ENCODE results near the gene SH3BP5L. TPM values are rescaled to one million over a fixed set of nuclear protein-coding genes. Genes with fewer than 3 reads are reported as not detected.

The SH3BP5L gene
- total RNA-seq, 1 donor from 2014 or later: 30.8 TPM

DNA sequence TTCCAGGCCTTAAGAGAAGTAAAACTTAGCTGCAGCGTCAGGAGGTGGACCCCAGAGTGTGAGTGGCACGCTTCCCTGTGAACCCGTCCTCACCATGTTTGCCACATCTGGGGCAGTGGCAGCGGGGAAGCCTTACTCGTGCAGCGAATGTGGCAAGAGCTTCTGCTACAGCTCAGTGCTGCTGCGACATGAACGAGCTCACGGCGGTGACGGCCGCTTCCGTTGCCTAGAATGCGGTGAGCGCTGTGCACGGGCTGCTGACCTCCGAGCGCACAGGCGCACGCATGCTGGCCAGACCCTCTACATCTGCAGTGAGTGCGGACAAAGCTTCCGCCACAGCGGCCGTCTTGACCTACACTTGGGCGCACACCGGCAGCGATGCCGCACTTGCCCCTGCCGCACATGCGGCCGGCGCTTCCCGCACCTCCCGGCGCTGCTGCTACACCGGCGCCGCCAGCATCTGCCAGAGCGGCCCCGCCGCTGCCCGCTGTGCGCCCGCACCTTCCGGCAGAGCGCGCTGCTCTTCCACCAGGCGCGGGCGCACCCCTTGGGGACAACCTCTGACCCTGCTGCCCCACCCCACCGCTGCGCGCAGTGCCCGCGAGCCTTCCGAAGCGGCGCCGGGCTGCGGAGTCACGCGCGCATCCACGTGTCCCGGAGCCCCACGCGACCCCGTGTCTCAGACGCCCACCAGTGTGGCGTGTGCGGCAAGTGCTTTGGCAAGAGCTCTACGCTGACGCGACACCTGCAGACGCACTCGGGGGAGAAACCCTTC, 21.7 kb upstream of the SH3BP5L start:
- Mint-ChIP-seq H3K9me3 (ENCODE audit: low read depth) (no peaks in the 10 kb centered on the region), H3K4me3 (ENCODE audit: unreplicated experiment) (no peak overlapping the region), H3K36me3 (ENCODE audit: low read depth) (peaks cover 13% of the 10 kb centered on the region), H3K27ac (ENCODE audit: unreplicated experiment) (no peak overlapping the region), H3K27me3 (ENCODE audit: low read depth) (no peaks in the 10 kb centered on the region), H3K4me1 (ENCODE audit: low read depth) (no peaks in the 10 kb centered on the region)
- DNase-seq (ENCODE audit: low spot score): no peak
- TF ChIP-seq, protein P1, sequence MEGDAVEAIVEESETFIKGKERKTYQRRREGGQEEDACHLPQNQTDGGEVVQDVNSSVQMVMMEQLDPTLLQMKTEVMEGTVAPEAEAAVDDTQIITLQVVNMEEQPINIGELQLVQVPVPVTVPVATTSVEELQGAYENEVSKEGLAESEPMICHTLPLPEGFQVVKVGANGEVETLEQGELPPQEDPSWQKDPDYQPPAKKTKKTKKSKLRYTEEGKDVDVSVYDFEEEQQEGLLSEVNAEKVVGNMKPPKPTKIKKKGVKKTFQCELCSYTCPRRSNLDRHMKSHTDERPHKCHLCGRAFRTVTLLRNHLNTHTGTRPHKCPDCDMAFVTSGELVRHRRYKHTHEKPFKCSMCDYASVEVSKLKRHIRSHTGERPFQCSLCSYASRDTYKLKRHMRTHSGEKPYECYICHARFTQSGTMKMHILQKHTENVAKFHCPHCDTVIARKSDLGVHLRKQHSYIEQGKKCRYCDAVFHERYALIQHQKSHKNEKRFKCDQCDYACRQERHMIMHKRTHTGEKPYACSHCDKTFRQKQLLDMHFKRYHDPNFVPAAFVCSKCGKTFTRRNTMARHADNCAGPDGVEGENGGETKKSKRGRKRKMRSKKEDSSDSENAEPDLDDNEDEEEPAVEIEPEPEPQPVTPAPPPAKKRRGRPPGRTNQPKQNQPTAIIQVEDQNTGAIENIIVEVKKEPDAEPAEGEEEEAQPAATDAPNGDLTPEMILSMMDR (IDR thresholded peaks at IDR 0.05): no peak

DNA sequence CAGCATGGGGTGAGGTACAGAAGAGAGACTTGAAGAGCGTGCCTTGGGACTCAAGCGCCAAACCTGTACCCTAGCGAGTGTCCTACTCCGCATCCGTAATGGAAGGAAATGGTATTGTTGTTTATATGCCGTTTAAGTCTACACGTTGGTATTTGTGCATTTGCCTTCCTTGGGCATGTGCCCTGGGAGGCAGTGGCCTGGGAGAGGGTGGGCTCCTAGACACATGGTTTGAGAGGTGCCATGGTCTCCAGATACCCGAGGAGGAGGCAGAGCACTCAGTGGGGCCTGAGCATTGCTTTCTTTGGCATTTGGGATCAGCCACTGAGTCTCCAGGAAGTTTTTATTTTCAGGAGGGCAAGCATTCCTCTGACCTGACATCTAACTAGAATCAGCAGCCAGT, 18.8 kb upstream of the SH3BP5L start:
- DNase-seq (ENCODE audit: low spot score): no peak
- Mint-ChIP-seq H3K4me1 (ENCODE audit: low read depth) (peaks cover 20% of the 10 kb centered on the region), H3K4me3 (ENCODE audit: unreplicated experiment) (no peak overlapping the region), H3K27me3 (ENCODE audit: low read depth) (no peaks in the 10 kb centered on the region), H3K36me3 (ENCODE audit: low read depth) (peaks cover 13% of the 10 kb centered on the region), H3K27ac (ENCODE audit: unreplicated experiment) (no peak overlapping the region), H3K9me3 (ENCODE audit: low read depth) (no peaks in the 10 kb centered on the region)
- TF ChIP-seq, protein P1 (IDR thresholded peaks at IDR 0.05): no peak

DNA sequence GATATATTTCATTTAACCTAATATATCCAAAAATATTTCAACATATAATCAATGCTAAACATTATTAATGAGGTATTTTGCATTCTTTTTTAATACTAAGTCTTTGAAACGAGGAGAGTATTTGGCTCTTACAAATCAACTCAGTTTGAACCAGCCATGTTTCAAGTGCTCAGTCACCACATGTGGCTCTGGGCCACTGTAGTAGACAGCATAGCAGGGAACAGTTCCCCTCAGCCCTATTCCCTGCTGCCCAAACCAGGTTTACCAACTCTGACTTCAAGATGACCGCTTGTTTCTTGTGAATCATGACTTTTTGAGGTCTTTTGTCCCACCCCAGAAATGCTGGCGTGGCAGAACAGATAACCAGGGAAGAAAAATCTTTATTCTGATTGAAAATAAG, 18.0 kb upstream of the SH3BP5L start:
- Mint-ChIP-seq H3K4me1 (ENCODE audit: low read depth) (peaks cover 27% of the 10 kb centered on the region), H3K36me3 (ENCODE audit: low read depth) (peaks cover 9% of the 10 kb centered on the region), H3K9me3 (ENCODE audit: low read depth) (no peaks in the 10 kb centered on the region), H3K27ac (ENCODE audit: unreplicated experiment) (no peak overlapping the region), H3K4me3 (ENCODE audit: unreplicated experiment) (no peak overlapping the region), H3K27me3 (ENCODE audit: low read depth) (no peaks in the 10 kb centered on the region)
- DNase-seq (ENCODE audit: low spot score): no peak
- TF ChIP-seq, protein P1 (IDR thresholded peaks at IDR 0.05): no peak

- TF ChIP-seq, protein P1 (IDR thresholded peaks at IDR 0.05): no peak
- peaks cover 9% of the 10 kb centered on the region for H3K36me3 Mint-ChIP-seq (ENCODE audit: low read depth)
- no peaks in the 10 kb centered on the region for H3K27me3 Mint-ChIP-seq (ENCODE audit: low read depth)
- no peak overlapping the region for H3K27ac Mint-ChIP-seq (ENCODE audit: unreplicated experiment)
- no peak overlapping the region for H3K4me3 Mint-ChIP-seq (ENCODE audit: unreplicated experiment)
- no peaks in the 10 kb centered on the region for H3K9me3 Mint-ChIP-seq (ENCODE audit: low read depth)
- peaks cover 27% of the 10 kb centered on the region for H3K4me1 Mint-ChIP-seq (ENCODE audit: low read depth)
- no peak for DNase-seq (ENCODE audit: low spot score)
Observed at GRCh38 chr1:248842781-248843331, 17.1 kb upstream of the SH3BP5L start.

DNA sequence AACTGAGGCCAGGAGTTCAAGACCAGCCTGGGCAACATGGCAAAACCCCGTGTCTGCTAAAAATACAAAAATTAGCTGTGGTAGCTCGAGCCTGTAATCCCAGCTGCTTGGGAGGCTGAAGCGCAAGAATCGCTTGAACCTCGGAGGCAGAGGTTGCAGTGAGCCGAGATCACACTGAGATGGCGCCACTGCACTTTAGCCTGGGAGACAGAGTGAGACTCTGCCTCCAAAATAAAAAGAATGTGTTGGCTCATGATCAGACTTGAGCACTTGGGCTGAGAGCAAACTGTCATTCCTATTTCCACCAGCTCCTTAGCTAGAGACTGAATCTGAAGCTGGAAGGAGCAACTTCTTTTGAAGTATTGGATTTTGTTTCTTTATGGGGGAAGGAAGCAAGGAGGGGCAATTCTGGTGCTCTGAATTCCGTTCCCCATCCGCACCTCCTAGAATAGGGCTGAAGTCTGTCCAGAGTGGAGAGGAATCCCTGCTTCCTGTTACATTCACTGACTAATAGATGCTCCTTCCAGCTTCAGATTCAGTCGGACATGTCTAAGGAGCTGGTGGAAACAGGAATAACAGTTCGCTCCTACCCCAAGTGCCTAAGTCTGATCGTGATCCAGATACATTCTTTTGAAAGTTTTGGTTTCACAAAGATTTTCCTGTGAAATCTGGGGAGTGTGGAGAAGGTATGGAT, 16.1 kb upstream of the SH3BP5L start:
- peak overlapping the region; percentile 75 for H3K27ac Mint-ChIP-seq (ENCODE audit: unreplicated experiment)
- H3K4me1 Mint-ChIP-seq (ENCODE audit: low read depth): peaks cover 27% of the 10 kb centered on the region
- DNase-seq (ENCODE audit: low spot score): no peak
- no peaks in the 10 kb centered on the region for H3K27me3 Mint-ChIP-seq (ENCODE audit: low read depth)
- peaks cover 9% of the 10 kb centered on the region for H3K36me3 Mint-ChIP-seq (ENCODE audit: low read depth)
- no peaks in the 10 kb centered on the region for H3K9me3 Mint-ChIP-seq (ENCODE audit: low read depth)
- no peak overlapping the region for H3K4me3 Mint-ChIP-seq (ENCODE audit: unreplicated experiment)
- TF ChIP-seq, protein P1 (IDR thresholded peaks at IDR 0.05): peak; percentile 73
